Fibroblast of skin of left quadriceps (primary cell): Measurements from ENCODE around the gene GSTA1.
"Not testable (repeated sequence)": the region's sequence is repeated elsewhere in the genome, so short reads cannot be mapped to it uniquely, and the experiment has no call there.

Source experiments
- DNase-seq, 2 experiments: peaks; one replicate each; pipeline ENCODE4 v3.0.0-alpha.2; 2013; ENCODE audit warnings: low read depth in 2 of 2

The GSTA1 gene

DNA sequence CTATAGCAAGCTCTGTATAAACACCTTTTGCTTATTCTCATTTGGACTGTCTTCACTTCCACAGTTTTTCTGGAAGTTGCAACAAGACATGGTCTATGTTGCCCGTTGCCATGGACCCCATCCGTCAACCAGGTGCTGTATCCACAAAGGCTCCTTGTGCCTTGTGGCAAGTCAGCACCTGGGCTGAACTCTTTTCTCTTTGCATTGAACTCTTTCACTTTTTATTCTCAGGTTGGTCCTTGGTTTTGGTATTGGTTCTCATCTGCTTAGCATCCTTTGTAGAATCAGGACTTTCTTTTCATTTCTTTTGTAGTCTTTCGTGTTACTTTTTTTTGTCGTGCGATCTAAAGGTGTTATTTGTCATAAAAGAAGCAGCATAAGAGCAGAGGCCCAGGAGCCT, 5.0 kb upstream of the GSTA1 start:
- no peak for DNase-seq

- DNase-seq: no peak
Measured at GRCh38 chr6:52802806-52803205, 810 bp downstream of the GSTA1 start.

GRCh38 chr6:52801188-52801841, 2.3 kb downstream of the GSTA1 start:
- DNase-seq: no peak

- peak; percentile 6 to 13 for DNase-seq
Measured at GRCh38 chr6:52799272-52799671, 4.3 kb downstream of the GSTA1 start.

DNA sequence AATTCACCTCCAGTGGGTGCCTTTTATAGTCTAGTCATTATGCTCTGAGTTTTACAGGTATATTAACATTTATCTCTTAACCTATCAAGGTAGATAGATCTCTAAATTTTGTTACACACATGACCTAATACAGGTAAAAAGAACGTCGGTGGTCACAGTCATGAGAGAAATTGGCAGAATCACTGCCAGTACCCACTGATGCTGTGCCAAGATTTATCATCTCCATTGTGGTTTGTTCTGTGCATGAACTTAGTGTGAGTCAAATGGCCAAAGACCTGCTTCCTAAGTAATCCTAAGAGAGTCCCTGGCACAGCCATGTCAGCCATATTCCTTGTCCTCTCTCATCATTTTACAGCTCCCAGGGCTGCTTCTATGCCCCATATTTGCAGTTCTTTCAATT, 9.2 kb downstream of the GSTA1 start:
- not testable (repeated sequence) for DNase-seq

- DNase-seq: no peak
Measured at GRCh38 chr6:52790861-52791260, 12.8 kb downstream of the GSTA1 start.

DNA sequence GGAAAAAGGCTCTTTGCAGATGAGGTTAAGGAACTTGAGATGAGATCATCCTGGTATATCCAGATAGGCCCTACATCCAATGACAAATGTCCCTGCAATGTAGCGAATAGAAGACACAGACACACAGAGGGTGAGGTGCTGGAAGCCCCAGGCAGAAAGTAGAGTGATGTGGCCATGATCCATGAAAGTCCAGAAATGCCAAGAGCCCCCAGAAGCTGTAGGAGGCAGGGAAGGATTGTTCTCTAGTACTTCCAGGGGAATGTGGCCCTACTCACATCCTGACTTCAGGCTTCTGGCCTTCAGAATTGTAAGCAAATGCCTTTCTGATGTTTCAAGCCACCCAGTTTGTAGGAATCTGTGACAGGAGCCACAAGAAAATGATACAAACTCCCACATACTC, 14.0 kb downstream of the GSTA1 start:
- peak; percentile 2 to 3 for DNase-seq

DNA sequence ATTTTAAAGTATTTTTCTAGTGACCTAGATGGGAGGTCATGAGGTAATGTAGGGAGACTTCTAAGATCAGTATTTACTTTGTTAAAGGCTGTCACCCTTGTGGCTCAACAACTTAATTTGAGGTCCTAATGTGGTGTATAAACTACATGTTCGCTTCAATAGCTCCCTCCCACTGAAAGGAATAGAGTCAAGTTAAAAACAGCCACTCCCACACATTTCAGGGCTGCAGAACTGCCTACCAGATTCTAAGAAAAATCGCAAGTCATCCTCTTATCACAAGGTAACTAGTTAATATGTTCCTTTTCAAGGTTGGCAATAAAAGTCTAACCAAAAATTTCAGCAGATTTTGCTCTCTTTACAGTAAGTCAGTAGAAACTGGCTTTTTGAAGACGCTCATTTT, 15.1 kb downstream of the GSTA1 start:
- no peak for DNase-seq

- DNase-seq: no peak
Measured at GRCh38 chr6:52787917-52788316, 15.7 kb downstream of the GSTA1 start.

- DNase-seq: no peak
Measured at GRCh38 chr6:52786249-52786956, 17.2 kb downstream of the GSTA1 start.

GRCh38 chr6:52782696-52783274, 20.8 kb downstream of the GSTA1 start:
- not testable (repeated sequence) for DNase-seq

DNA sequence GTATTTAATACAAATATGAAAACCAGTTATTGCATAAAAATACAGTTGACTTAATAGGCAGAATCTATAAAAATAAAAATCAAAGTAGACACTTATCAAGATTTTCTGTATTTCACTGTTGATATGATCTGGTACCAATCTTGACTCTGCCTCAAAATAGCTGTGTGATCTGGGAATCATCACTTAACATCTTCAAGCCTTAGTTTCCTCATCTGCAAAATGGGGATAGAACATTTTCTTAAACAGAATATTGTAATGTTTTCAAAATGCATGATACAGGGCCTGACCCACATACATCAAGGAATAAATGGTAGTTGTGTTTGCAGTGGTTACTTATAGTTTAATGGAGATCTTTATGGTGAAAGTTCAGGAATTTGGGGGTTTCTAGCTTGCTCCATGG, 21.4 kb downstream of the GSTA1 start:
- not testable (repeated sequence) for DNase-seq

DNA sequence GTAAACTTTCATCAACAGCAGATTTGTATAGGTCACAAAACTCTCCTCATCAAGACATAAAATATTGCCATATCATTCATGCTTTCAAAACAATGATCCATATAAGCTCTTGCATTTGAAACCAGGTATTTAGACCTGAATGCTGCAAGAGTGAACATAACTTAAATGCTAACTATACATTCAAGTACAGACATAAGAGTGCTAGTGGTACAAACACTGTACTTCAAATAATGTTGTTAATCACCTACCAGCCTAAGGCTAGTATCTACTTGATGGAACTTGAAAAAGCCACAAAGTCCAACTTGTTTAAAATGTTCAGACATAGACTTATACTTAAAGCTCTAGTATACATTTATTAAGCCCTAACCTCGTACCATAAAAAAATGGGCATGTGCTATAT, 24.4 kb downstream of the GSTA1 start:
- no peak for DNase-seq

- not testable (repeated sequence) for DNase-seq
Measured at GRCh38 chr6:52776711-52777351, 26.8 kb downstream of the GSTA1 start.

DNA sequence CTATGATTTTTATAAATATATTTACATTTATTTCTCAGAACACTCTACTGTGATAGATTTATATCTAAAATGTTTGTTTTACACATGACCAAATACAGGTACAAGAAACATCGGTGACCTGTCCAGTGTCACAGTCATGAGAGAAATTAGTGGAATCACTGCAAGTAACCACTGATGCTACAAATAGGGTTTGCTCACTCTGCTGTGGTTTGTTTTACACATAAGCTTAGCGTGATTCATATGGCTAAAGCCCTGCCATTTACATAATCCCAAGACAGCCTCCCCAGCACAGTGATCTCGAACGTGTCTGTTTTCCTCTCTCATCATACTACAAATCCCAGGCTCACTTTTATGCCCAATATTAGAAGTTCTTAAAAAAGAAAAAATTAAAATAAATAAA, 34.2 kb downstream of the GSTA1 start:
- DNase-seq: not testable (repeated sequence)

- not testable (repeated sequence) for DNase-seq
Measured at GRCh38 chr6:52767658-52768057, 36.0 kb downstream of the GSTA1 start.

GRCh38 chr6:52763322-52763916, 40.2 kb downstream of the GSTA1 start, which contains the start of gene GSTA2:
GSTA2 (minus strand) TSS chr6:52763475; CDS start chr6:52757947, 5,528 bp downstream.
- DNase-seq: not testable (repeated sequence)

GRCh38 chr6:52761673-52762491, 41.7 kb downstream of the GSTA1 start:
- not testable (repeated sequence) for DNase-seq

GRCh38 chr6:52760105-52760765, 43.4 kb downstream of the GSTA1 start:
- no peak for DNase-seq

- DNase-seq: no peak
Measured at GRCh38 chr6:52759085-52759484, 44.5 kb downstream of the GSTA1 start.
